Activated CD8-positive, alpha-beta T cell treated with anti-CD3 and anti-CD28 coated beads for 36 hours (primary cell): ENCODE measurements around the gene VPS11. TPM values are rescaled to one million over a fixed set of nuclear protein-coding genes. Genes with fewer than 3 reads are reported as not detected.

ENCODE experiments used
- ATAC-seq: fragments of 200-7000 bp; cut with Tn5 transposase; one replicate; pipeline ENCODE4 v1.10.0; 2021; ENCODE audit warnings: mild to moderate bottlenecking, moderate library complexity
- CTCF ChIA-PET: fragments of 350-600 bp; sonication (Branson Sonifier 250); formaldehyde crosslinking; loops from one replicate; lab custom pipeline; 2021; ENCODE audit warnings: antibody characterized with exemption; lab: Charles Lee
- POLR2A ChIA-PET: fragments of 350-600 bp; sonication (Branson Sonifier 250); formaldehyde crosslinking; loops from one replicate; lab custom pipeline; 2021; ENCODE audit warnings: antibody characterized with exemption; lab: Charles Lee
- DNase-seq: peaks from one replicate; pipeline ENCODE4 v3.0.0-alpha.2; 2020
- H3K27ac Mint-ChIP-seq: one replicate; pipeline ENCODE4 v1.8.0; 2021; ENCODE audit warnings: mild to moderate bottlenecking, mixed read lengths
- H3K27me3 Mint-ChIP-seq: one replicate; pipeline ENCODE4 v1.8.0; 2021; ENCODE audit warnings: mixed read lengths
- H3K36me3 Mint-ChIP-seq: one replicate; pipeline ENCODE4 v1.8.0; 2021; ENCODE audit warnings: low read depth, mixed read lengths
- H3K4me1 Mint-ChIP-seq: one replicate; pipeline ENCODE4 v1.8.0; 2021; ENCODE audit warnings: low read depth, mixed read lengths
- H3K4me3 Mint-ChIP-seq: one replicate; pipeline ENCODE4 v1.8.0; 2021; ENCODE audit warnings: mild to moderate bottlenecking, moderate library complexity, mixed read lengths
- H3K9me3 Mint-ChIP-seq: one replicate; pipeline ENCODE4 v1.8.0; 2021; ENCODE audit warnings: mixed read lengths
- CTCF ChIP-seq: fragments of 200-600 bp; IDR thresholded peaks from one replicate; pipeline ENCODE4 v1.8.0; 2022; ENCODE audit warnings: antibody characterized with exemption, mild to moderate bottlenecking
- intact Hi-C: fragments of 100-400 bp; cut with micrococcal nuclease; formaldehyde crosslinking; loops from one replicate; pipeline ENCODE4 v1.10.0; 2022
- total RNA-seq, 2 experiments: library from RNA; stranded (reverse); gene quantifications; one replicate each; pipeline ENCODE4 v1.2.3, GENCODE V29; 2021

The VPS11 gene
- 10 to 100 TPM; 17.1 to 17.2 TPM for total RNA-seq

GRCh38 chr11:119067371-119068222 is at the start of gene VPS11:
Gene VPS11, plus strand, starts transcription at chr11:119067818. Its CDS starts 6 bp downstream, at chr11:119067824.
- ChIA-PET CTCF (interaction anchor here (0.7 to 2.3 kb wide), 20 partner anchors 11 to 378 kb away, joined by 3 to 16 read pairs (median 4); partner anchors contain the start of genes ABCG4, C2CD2L, CBL and CENATAC), POLR2A (interaction anchor here (0.5 to 2.2 kb wide), 16 partner anchors 8 to 531 kb away, joined by 3 to 23 read pairs (median 5); partner anchors contain the start of genes DPAGT1, HMBS, HYOU1 and TRAPPC4)
- peak within 1 kb of the TSS; percentile 87 for H3K4me3 Mint-ChIP-seq
- H3K9me3 Mint-ChIP-seq, result no peaks in the 10 kb centered on the region
- peaks cover 9% of the 10 kb centered on the region for H3K36me3 Mint-ChIP-seq
- peaks cover 34% of the 10 kb centered on the region for H3K4me1 Mint-ChIP-seq
- ATAC-seq (peak; percentile 98), DNase-seq (peak; percentile 99)
- H3K27ac Mint-ChIP-seq, result peak within 1 kb of the TSS; percentile 94
- no peaks in the 10 kb centered on the region for H3K27me3 Mint-ChIP-seq
- intact Hi-C loops, result no loop called here
- no peak for TF ChIP-seq CTCF

GRCh38 chr11:119018074-119018938 is 49.3 kb upstream of the VPS11 start, which contains the start of the genes RPS25 and TRAPPC4:
Gene RPS25, minus strand, starts transcription at chr11:119018343. Its CDS starts 59 bp downstream, at chr11:119018284.
Gene TRAPPC4, plus strand, starts transcription at chr11:119018766. Its CDS starts 30 bp downstream, at chr11:119018796.
- H3K36me3 Mint-ChIP-seq, result peaks cover 76% of the 10 kb centered on the region
- peaks cover 53% of the 10 kb centered on the region for H3K4me1 Mint-ChIP-seq
- peaks cover 1% of the 10 kb centered on the region for H3K9me3 Mint-ChIP-seq
- H3K27me3 Mint-ChIP-seq, result no peaks in the 10 kb centered on the region
- ChIA-PET POLR2A (interaction anchor here (0.6 to 8.6 kb wide), 23 partner anchors 8 to 396 kb away, joined by 3 to 106 read pairs (median 4); partner anchors contain the start of genes BCL9L, C2CD2L, CENATAC and DPAGT1), CTCF (interaction anchor here (1.2 to 5.0 kb wide), 5 partner anchors 12 to 328 kb away, joined by 3 to 20 read pairs (median 5); partner anchors contain the start of gene SLC37A4)
- H3K27ac Mint-ChIP-seq, result peak within 1 kb of the TSS; percentile 99
- intact Hi-C loops, result no loop called here
- ATAC-seq (peak; percentile 91), DNase-seq (peak; percentile 97)
- peak within 1 kb of the TSS; percentile 99 for H3K4me3 Mint-ChIP-seq
- no peak for TF ChIP-seq CTCF

- H3K4me1 Mint-ChIP-seq, result peaks cover 57% of the 10 kb centered on the region
- peak overlapping the region; percentile 99 for H3K27ac Mint-ChIP-seq
- intact Hi-C loops, result no loop called here
- no peak for DNase-seq
- no peak for ATAC-seq
- H3K4me3 Mint-ChIP-seq, result peak overlapping the region; percentile 99
- ChIA-PET POLR2A (interaction anchor here (0.7 to 8.6 kb wide), 12 partner anchors 8 to 248 kb away, joined by 3 to 106 read pairs (median 8); partner anchors contain the start of genes C2CD2L, CENATAC, HYOU1 and SLC37A4), CTCF (interaction anchor here (1.3 to 1.7 kb wide), 3 partner anchors 10 to 16 kb away, joined by 3 to 6 read pairs (median 5); partner anchors contain the start of gene SLC37A4)
- H3K27me3 Mint-ChIP-seq, result no peaks in the 10 kb centered on the region
- no peak for TF ChIP-seq CTCF
- peaks cover 73% of the 10 kb centered on the region for H3K36me3 Mint-ChIP-seq
- H3K9me3 Mint-ChIP-seq, result no peaks in the 10 kb centered on the region
These were observed 47.6 kb upstream of the VPS11 start for GRCh38 chr11:119019996-119020395.

GRCh38 chr11:119021631-119022030 is 46.0 kb upstream of the VPS11 start:
- POLR2A ChIA-PET, result interaction anchor here (1.7 kb wide), 1 partner anchor 24 kb away, joined by 5 read pairs; the partner anchor contains the start of gene CENATAC
- no peak for ATAC-seq
- no peak for DNase-seq
- CTCF ChIA-PET, result interaction anchor here (1.7 kb wide), 1 partner anchor 32 kb away, joined by 3 read pairs; no protein-coding TSS in a partner anchor
- TF ChIP-seq CTCF, result no peak
- no peaks in the 10 kb centered on the region for H3K27me3 Mint-ChIP-seq
- H3K36me3 Mint-ChIP-seq, result peaks cover 63% of the 10 kb centered on the region
- intact Hi-C loops, result no loop called here
- peak overlapping the region; percentile 39 for H3K27ac Mint-ChIP-seq
- no peaks in the 10 kb centered on the region for H3K9me3 Mint-ChIP-seq
- peaks cover 48% of the 10 kb centered on the region for H3K4me1 Mint-ChIP-seq
- H3K4me3 Mint-ChIP-seq, result peak overlapping the region; percentile 12
